Measurements from ENCODE around the gene SCNN1G.

DNA sequence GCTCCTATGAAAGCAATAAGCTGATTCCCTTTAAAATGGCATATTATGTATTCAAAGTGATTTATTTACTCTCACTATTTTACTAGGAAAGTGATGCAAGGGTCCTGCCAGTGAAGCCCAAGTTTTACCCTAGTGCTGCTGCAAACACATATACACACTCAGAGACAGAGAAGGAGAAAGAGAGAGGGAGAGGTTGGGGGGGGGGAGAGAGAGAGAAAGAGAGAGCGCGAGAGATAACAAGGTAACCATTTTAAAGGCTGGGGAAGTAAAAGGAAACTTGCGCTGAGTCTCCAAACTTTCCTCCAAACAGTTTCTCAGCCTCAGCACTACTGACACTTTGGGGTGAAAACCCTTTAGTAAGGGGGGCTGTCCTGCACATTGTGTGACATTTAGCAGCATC is 39.2 kb upstream of the SCNN1G start:
- TF ChIP-seq, protein P1, sequence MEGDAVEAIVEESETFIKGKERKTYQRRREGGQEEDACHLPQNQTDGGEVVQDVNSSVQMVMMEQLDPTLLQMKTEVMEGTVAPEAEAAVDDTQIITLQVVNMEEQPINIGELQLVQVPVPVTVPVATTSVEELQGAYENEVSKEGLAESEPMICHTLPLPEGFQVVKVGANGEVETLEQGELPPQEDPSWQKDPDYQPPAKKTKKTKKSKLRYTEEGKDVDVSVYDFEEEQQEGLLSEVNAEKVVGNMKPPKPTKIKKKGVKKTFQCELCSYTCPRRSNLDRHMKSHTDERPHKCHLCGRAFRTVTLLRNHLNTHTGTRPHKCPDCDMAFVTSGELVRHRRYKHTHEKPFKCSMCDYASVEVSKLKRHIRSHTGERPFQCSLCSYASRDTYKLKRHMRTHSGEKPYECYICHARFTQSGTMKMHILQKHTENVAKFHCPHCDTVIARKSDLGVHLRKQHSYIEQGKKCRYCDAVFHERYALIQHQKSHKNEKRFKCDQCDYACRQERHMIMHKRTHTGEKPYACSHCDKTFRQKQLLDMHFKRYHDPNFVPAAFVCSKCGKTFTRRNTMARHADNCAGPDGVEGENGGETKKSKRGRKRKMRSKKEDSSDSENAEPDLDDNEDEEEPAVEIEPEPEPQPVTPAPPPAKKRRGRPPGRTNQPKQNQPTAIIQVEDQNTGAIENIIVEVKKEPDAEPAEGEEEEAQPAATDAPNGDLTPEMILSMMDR (IDR thresholded peaks at IDR 0.05): no peak
- no peak for TF ChIP-seq POLR2AphosphoS5 (IDR thresholded peaks at IDR 0.05)
- TF ChIP-seq POLR2A (IDR thresholded peaks at IDR 0.05; ENCODE audit: low read depth): no peak
- TF ChIP-seq EP300 (IDR thresholded peaks at IDR 0.05): no peak

Data from esophagus muscularis mucosa (tissue), 4 donors.